Measurements from ENCODE around the gene RHOJ. TPM values are rescaled to one million over a fixed set of nuclear protein-coding genes. Genes with fewer than 3 reads are reported as not detected.

The RHOJ gene
- total and polyA plus RNA-seq, 8 donors: 21.5 to 66.7 (median 60.2) TPM

GRCh38 chr14:63223596-63223995 is 19.4 kb downstream of the RHOJ start:
- H3K4me3 ChIP-seq: no peak overlapping the region
- no peaks in the 10 kb centered on the region for H3K36me3 ChIP-seq
- H3K4me1 ChIP-seq: no peaks in the 10 kb centered on the region
- intact Hi-C loops (cut with DNase I): no loop called here
- H3K9me3 ChIP-seq: no peaks in the 10 kb centered on the region
- no peak for TF ChIP-seq CTCF (IDR thresholded peaks at IDR 0.05)
- H3K27me3 ChIP-seq: no peaks in the 10 kb centered on the region
- ATAC-seq (no peak), DNase-seq (no peak)
- H3K27ac ChIP-seq: no peak overlapping the region

GRCh38 chr14:63224196-63224595 is 20.0 kb downstream of the RHOJ start:
- Histone ChIP-seq H3K9me3 (no peaks in the 10 kb centered on the region), H3K27me3 (no peaks in the 10 kb centered on the region), H3K27ac (no peak overlapping the region), H3K36me3 (no peaks in the 10 kb centered on the region), H3K4me1 (no peaks in the 10 kb centered on the region), H3K4me3 (no peak overlapping the region)
- intact Hi-C loops (cut with DNase I): no loop called here
- ATAC-seq: no peak
- DNase-seq: peak in 1 of 4 donors; percentile 33
- no peak for TF ChIP-seq CTCF (IDR thresholded peaks at IDR 0.05)

- H3K27ac ChIP-seq: no peak overlapping the region
- TF ChIP-seq CTCF (IDR thresholded peaks at IDR 0.05): no peak
- H3K36me3 ChIP-seq: no peaks in the 10 kb centered on the region
- no peaks in the 10 kb centered on the region for H3K27me3 ChIP-seq
- intact Hi-C loops (cut with DNase I): no loop called here
- ATAC-seq (no peak), DNase-seq (no peak)
- H3K4me3 ChIP-seq: no peak overlapping the region
- H3K4me1 ChIP-seq: no peaks in the 10 kb centered on the region
- no peaks in the 10 kb centered on the region for H3K9me3 ChIP-seq
Measured at GRCh38 chr14:63228217-63228616, 24.0 kb downstream of the RHOJ start.

GRCh38 chr14:63229330-63230059 is 25.3 kb downstream of the RHOJ start:
- Histone ChIP-seq H3K27me3 (no peaks in the 10 kb centered on the region), H3K9me3 (no peaks in the 10 kb centered on the region), H3K36me3 (no peaks in the 10 kb centered on the region), H3K27ac (no peak overlapping the region), H3K4me1 (no peaks in the 10 kb centered on the region), H3K4me3 (no peak overlapping the region)
- DNase-seq (no peak), ATAC-seq (no peak)
- intact Hi-C loops (cut with DNase I): no loop called here
- TF ChIP-seq CTCF (IDR thresholded peaks at IDR 0.05): no peak

GRCh38 chr14:63231766-63232165 is 27.5 kb downstream of the RHOJ start:
- DNase-seq: peak in 2 of 4 donors; percentile 54 to 74

More at GRCh38 chr14:63231766-63232165, 27.5 kb downstream of the RHOJ start:
- Histone ChIP-seq H3K36me3 (no peaks in the 10 kb centered on the region), H3K27ac (no peak overlapping the region), H3K9me3 (no peaks in the 10 kb centered on the region), H3K4me3 (no peak overlapping the region), H3K27me3 (no peaks in the 10 kb centered on the region), H3K4me1 (no peaks in the 10 kb centered on the region)
- ATAC-seq: no peak
- intact Hi-C loops (cut with DNase I): no loop called here
- no peak for TF ChIP-seq CTCF (IDR thresholded peaks at IDR 0.05)

Measured in left lung (tissue), 10 donors.